HCT116 (cell line): ENCODE measurements around the gene RALGPS1. TPM values are rescaled to one million over a fixed set of nuclear protein-coding genes. Genes with fewer than 3 reads are reported as not detected.

Source experiments
- ATAC-seq: fragments of 200-7000 bp; cut with Tn5 transposase; 2 replicates; pipeline ENCODE4 v1.9.1; 2020; ENCODE audit warnings: mild to moderate bottlenecking, moderate library complexity
- BruUV-seq: library from RNA; stranded (reverse); fragments of 400-500 nt; replicated peaks from 2 replicates; lab custom pipeline; 2021; lab: Mats Ljungman, UMichigan
- CTCF ChIA-PET: fragments of 300-600 bp; sonication (Branson Sonifier 250); formaldehyde crosslinking; loops from one replicate; lab custom pipeline; 2021; ENCODE audit warnings: antibody characterized with exemption; lab: Charles Lee
- POLR2A ChIA-PET: fragments of 300-600, 350-600 bp; sonication (Branson Sonifier 250); formaldehyde crosslinking; loops from one replicate; lab custom pipeline; 2021; ENCODE audit warnings: antibody characterized with exemption; lab: Charles Lee
- RAD21 ChIA-PET, 2 experiments: fragments of 300-600 bp; sonication (Branson Sonifier 250); formaldehyde crosslinking; loops; one replicate each; lab custom pipeline; 2023; ENCODE audit warnings: low total read pairs in 2 of 2; ENCODE audit not compliant: uncharacterized antibody in 2 of 2, unreplicated experiment in 2 of 2, low non-redundant PET in 1 of 2; lab: Charles Lee
- DNase-seq: peaks from one replicate; pipeline ENCODE4 v3.0.0-alpha.2; 2010; ENCODE audit warnings: low read depth, low spot score
- H2AFZ ChIP-seq: fragments of 200-600 bp; shearing (Covaris generic), sonication (generic); 2 replicates; pipeline ENCODE4 v1.6.1; 2017; ENCODE audit warnings: low read depth, mixed run types, mixed read lengths, antibody characterized with exemption, low read length; ENCODE audit not compliant: poor library complexity, severe bottlenecking
- H3K27ac ChIP-seq: 2 replicates; pipeline ENCODE4 v1.5.1; 2012; ENCODE audit warnings: low read depth, low read length
- H3K27me3 ChIP-seq: fragments of 200-600 bp; sonication (generic); 2 replicates; pipeline ENCODE4 v1.6.1; 2016; ENCODE audit warnings: mixed run types, low read length, mixed read lengths; ENCODE audit not compliant: insufficient read depth
- H3K36me3 ChIP-seq, 2 experiments: fragments of 200-500 bp in 1 of 2; fragments of 200-600 bp in 1 of 2; sonication (Bioruptor generic) in 1 of 2; sonication (generic) in 1 of 2; 2 replicates each; pipeline versions ENCODE4 v1.5.1 to v1.6.1; 2014 to 2016; ENCODE audit warnings: low read length in 2 of 2, inconsistent platforms in 1 of 2, mixed read lengths in 1 of 2, mixed run types in 1 of 2; ENCODE audit not compliant: insufficient read depth in 2 of 2, control insufficient read depth in 1 of 2
- H3K4me1 ChIP-seq, 2 experiments: fragments of 200-600 bp in 1 of 2; sonication (generic) in 1 of 2; 2 replicates each; pipeline versions ENCODE4 v1.5.1 to v1.6.1; 2012 to 2017; ENCODE audit warnings: low read length in 2 of 2, inconsistent platforms in 1 of 2, mild to moderate bottlenecking in 1 of 2, mixed read lengths in 1 of 2, mixed run types in 1 of 2, moderate library complexity in 1 of 2; ENCODE audit not compliant: insufficient read depth in 2 of 2, control insufficient read depth in 1 of 2
- H3K4me2 ChIP-seq: fragments of 200-600 bp; sonication (generic); 2 replicates; pipeline ENCODE4 v1.6.1; 2017; ENCODE audit warnings: mixed run types, low read length, mixed read lengths
- H3K4me3 ChIP-seq, 2 experiments: fragments of 200-600 bp in 1 of 2; sonication (generic) in 1 of 2; replicated peaks in 1 of 2; 2 replicates each; pipeline ENCODE4 v1.5.1; 2011 to 2016; ENCODE audit warnings: low read length in 2 of 2, control low read depth in 1 of 2, low read depth in 1 of 2, mild to moderate bottlenecking in 1 of 2, mixed read lengths in 1 of 2, mixed run types in 1 of 2
- H3K79me2 ChIP-seq: fragments of 200-600 bp; sonication (generic); 2 replicates; pipeline ENCODE4 v1.6.1; 2017; ENCODE audit warnings: mild to moderate bottlenecking, mixed run types, low read length, moderate library complexity, mixed read lengths; ENCODE audit not compliant: insufficient read depth
- H3K9ac ChIP-seq: fragments of 200-600 bp; sonication (generic); 2 replicates; pipeline ENCODE4 v1.6.1; 2016; ENCODE audit warnings: low read length, mixed read lengths
- H3K9me2 ChIP-seq: fragments of 200-600 bp; sonication (generic), shearing (Covaris generic); 2 replicates; pipeline ENCODE4 v1.6.1; 2017; ENCODE audit warnings: mixed run types, mild to moderate bottlenecking, moderate library complexity; ENCODE audit not compliant: insufficient read depth
- H3K9me3 ChIP-seq, 2 experiments: fragments of 200-500 bp in 1 of 2; fragments of 200-600 bp in 1 of 2; sonication (Bioruptor generic) in 1 of 2; sonication (generic) in 1 of 2; 2 replicates each; pipeline ENCODE4 v1.6.1; 2014 to 2017; ENCODE audit warnings: low read length in 2 of 2, mixed read lengths in 2 of 2, inconsistent platforms in 1 of 2, low read depth in 1 of 2, mild to moderate bottlenecking in 1 of 2, mixed run types in 1 of 2, moderate library complexity in 1 of 2; ENCODE audit not compliant: control insufficient read depth in 1 of 2, insufficient read depth in 1 of 2
- H4K20me1 ChIP-seq: fragments of 200-600 bp; sonication (generic), shearing (Covaris generic); 2 replicates; pipeline ENCODE4 v1.6.1; 2017; ENCODE audit warnings: mixed run types, mild to moderate bottlenecking, moderate library complexity; ENCODE audit not compliant: insufficient read depth
- ATF3 ChIP-seq: IDR thresholded peaks from 2 replicates; pipeline ENCODE4 v1.6.1; 2012
- FOSL1 ChIP-seq: IDR thresholded peaks from 2 replicates; pipeline ENCODE4 v1.6.1; 2012; ENCODE audit warnings: low read depth
- POLR2AphosphoS5 ChIP-seq: IDR thresholded peaks from 2 replicates; pipeline ENCODE4 v1.6.1; 2011; ENCODE audit warnings: mild to moderate bottlenecking, low read depth, low read length, moderate library complexity
- ZBTB33 ChIP-seq: IDR thresholded peaks from 2 replicates; pipeline ENCODE4 v1.6.1; 2011; ENCODE audit warnings: mild to moderate bottlenecking, low read length, moderate library complexity; ENCODE audit not compliant: insufficient replicate concordance; ENCODE audit errors: extremely low read depth
- ZFX ChIP-seq: fragments of 450-650 bp; IDR thresholded peaks from 2 replicates; pipeline ENCODE4 v1.6.1; 2017
- intact Hi-C: fragments of 100-400 bp; cut with micrococcal nuclease; formaldehyde crosslinking; loops from 2 replicates; pipeline ENCODE4 v1.10.0; 2022
- total RNA-seq: library from RNA; stranded (reverse); gene quantifications from one replicate; pipeline ENCODE4 v1.2.1, GENCODE V29; 2021; ENCODE audit not compliant: unreplicated experiment

RALGPS1 gene
- total RNA-seq, 1 experiment from 2014 or later, result 7.6 TPM

DNA sequence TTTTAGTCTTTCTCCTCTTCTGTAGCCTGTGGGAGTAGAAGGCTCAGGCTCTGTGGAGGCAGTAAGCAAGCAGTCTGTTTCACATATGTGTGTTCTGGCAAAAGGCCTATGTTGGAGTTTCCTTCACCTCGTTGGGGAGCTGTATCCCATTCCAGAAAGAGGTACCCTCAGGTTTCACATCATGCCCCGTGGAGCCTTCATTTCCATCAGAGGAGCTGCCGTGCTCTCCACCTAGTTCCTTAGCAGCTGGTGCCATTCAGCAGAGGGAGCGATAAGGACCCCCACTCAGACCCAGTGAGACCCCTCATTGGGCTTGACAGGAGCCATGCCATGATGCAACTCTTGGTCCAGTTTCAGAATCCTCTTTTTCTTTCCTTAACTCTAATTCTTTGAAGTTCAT is 258.5 kb downstream of the RALGPS1 start:
- ChIA-PET POLR2A (no interaction called here), CTCF (no interaction called here), RAD21 (no interaction called here)
- Histone ChIP-seq H4K20me1 (no peaks in the 10 kb centered on the region), H3K27me3 (no peaks in the 10 kb centered on the region), H3K9ac (no peak overlapping the region), H3K4me3 (no peak overlapping the region), H2AFZ (no peak overlapping the region), H3K27ac (no peak overlapping the region)
- intact Hi-C loops, result no loop called here
- BruUV-seq, result no TSS peak
- DNase-seq, result no peak
- TF ChIP-seq ATF3, result no peak
- no peak for TF ChIP-seq FOSL1
- TF ChIP-seq ZBTB33, result no peak
- no peak for TF ChIP-seq ZFX
- no peak for TF ChIP-seq POLR2AphosphoS5
- TF ChIP-seq, all 23 proteins: peak for 0
- Histone ChIP-seq H3K4me1 (peaks cover 0 to 7% of the 10 kb centered on the region in 2 experiments; a peak in 1 of 4 replicates), H3K36me3 (no peaks in the 10 kb centered on the region), H3K79me2 (no peaks in the 10 kb centered on the region), H3K9me3 (no peaks in the 10 kb centered on the region), H3K4me2 (no peak overlapping the region), H3K9me2 (no peaks in the 10 kb centered on the region)
- ATAC-seq, result no peak
